GM20000 (cell line): ENCODE data around the gene AGMO.
"Not testable (repeated sequence)": the region's sequence is repeated elsewhere in the genome, so short reads cannot be mapped to it uniquely, and the experiment has no call there.

ENCODE experiments used
- DNase-seq: peaks from one replicate; pipeline ENCODE4 v3.0.0; 2012; ENCODE audit warnings: low spot score
- TF ChIP-seq, protein P1 (sequence below): IDR thresholded peaks from 2 replicates; pipeline ENCODE4 v1.5.1; 2012; ENCODE audit warnings: mild to moderate bottlenecking, control low read depth; ENCODE audit errors: extremely low read depth, missing control alignments

The AGMO gene

DNA sequence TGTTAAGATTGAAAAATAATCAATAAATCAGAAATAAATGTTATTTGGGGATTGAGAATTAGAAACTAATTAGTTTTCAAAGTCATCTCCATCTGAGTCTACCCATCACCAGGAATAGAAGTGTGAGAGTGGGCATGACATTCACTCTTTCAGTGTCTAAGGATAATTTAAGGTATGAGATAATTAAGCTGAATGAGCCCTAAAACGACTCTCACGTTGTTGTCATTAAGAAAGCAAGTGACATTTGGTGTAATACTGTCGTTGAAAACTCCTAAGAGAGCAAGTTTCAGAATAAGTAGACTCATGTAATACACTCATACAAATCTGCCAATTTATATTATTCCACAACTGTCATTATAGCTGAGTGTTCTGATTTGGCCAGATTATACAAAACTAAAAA is 7.1 kb downstream of the AGMO start:
- no peak for DNase-seq
- TF ChIP-seq, protein P1, sequence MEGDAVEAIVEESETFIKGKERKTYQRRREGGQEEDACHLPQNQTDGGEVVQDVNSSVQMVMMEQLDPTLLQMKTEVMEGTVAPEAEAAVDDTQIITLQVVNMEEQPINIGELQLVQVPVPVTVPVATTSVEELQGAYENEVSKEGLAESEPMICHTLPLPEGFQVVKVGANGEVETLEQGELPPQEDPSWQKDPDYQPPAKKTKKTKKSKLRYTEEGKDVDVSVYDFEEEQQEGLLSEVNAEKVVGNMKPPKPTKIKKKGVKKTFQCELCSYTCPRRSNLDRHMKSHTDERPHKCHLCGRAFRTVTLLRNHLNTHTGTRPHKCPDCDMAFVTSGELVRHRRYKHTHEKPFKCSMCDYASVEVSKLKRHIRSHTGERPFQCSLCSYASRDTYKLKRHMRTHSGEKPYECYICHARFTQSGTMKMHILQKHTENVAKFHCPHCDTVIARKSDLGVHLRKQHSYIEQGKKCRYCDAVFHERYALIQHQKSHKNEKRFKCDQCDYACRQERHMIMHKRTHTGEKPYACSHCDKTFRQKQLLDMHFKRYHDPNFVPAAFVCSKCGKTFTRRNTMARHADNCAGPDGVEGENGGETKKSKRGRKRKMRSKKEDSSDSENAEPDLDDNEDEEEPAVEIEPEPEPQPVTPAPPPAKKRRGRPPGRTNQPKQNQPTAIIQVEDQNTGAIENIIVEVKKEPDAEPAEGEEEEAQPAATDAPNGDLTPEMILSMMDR: no peak

DNA sequence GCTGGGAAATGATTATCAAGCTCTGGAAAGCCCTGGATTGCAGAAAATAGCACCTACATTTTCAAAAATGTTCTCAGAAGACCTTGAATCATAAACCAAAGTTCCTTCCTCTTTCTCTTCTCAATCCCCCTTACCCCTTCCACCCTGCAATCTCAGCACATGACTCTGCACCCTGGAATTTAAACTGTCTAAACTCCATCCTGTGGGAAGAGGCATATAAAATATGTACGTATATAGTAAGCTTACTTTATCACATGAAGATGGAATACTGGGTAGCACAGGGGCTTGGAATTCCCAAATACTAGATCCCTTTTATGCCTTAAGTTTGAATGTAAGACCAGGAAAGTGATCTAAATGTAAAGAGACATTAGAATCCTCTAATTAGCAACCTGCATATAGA is 7.7 kb downstream of the AGMO start:
- DNase-seq: no peak
- TF ChIP-seq, protein P1: no peak

DNA sequence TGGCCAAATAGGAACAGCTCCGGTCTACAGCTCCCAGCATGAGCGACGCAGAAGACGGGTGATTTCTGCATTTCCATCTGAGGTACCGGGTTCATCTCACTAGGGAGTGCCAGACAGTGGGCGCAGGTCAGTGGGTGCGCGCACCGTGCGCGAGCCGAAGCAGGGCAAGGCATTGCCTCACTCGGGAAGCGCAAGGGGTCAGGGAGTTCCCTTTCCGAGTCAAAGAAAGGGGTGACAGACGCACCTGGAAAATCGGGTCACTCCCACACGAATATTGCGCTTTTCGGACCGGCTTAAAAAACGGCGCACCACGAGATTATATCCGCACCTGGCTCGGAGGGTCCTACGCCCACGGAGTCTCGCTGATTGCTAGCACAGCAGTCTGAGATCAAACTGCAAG is 14.5 kb downstream of the AGMO start:
- not testable (repeated sequence) for DNase-seq

DNA sequence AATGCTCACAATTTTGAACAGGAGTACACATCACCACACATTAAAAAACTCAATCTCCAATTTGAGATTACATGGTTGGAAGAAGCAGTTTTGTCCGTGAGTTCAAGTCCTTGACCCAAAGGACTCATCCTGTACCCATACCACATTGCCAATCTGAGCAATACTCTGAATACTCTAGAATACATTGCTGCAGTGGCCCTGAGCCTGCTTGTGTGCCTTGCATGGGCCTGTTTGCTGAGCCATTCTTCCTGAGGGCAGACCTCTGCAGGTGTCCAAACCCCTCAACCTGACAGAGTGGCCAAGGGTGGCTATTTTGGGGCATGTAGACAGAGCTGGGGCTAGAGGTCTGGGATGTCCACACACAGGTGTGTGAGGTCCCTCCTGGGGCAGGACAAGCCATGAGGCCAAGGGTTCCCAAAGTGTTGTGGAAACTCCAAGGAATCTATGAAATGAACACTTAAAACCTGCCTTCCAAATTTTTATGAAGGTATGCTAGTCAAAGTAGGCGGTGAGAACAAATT is 15.5 kb downstream of the AGMO start:
- TF ChIP-seq, protein P1: no peak
- no peak for DNase-seq

DNA sequence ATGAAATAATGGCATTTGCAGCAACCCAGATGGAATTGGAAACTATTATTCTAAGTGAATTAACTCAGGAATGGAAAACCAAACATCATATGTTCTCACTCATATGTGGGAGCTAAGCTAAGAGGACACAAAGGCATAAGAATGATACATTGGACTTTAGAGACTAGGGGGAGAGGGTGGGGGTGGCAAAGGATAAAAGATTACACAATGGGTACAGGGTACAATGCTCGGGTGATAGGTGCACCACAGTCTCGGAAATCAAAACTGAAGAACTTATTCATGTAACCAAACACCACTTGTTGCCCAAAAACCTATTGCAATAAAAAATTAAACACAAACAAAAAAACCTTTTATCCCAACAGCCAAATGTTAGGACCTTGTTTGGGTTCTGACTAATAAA is 17.8 kb downstream of the AGMO start:
- no peak for DNase-seq
- TF ChIP-seq, protein P1: no peak

DNA sequence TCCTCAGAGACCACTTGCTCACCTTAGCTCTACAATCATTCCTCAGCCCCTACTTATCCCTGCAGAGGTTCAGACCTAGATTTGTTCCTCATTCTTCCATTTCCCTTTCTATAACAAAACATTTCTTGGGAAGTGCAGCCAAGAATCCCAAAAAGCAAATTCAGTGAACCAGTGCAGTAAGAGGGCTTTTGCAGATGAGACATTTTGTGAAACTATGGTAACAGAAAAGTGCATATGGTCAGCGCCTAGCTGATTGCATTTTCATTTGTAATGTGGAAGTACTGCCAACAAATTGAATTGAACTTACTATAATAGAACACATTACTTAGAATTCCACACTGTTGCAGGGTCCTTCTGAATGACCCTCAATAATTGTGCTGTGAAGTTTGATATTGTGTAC is 18.6 kb downstream of the AGMO start:
- TF ChIP-seq, protein P1: no peak
- no peak for DNase-seq

DNA sequence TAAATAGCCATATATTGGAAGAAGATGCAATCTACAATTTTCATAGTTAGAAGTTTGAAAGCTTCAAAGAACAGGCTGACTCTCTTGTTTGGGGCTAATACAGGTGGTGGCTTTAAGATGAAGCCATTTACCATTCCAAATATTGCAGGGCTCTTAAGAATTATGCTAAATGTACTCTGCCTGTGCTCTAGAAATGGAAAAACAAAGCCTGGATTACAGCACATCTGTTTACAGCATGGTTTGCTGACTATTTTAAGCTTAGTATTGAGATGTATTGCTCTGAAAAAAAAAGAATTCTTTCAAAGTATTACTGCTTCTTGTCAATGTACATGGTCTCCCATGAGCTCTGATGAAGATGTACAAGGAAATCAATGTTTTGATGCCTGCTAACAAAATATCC is 34.2 kb downstream of the AGMO start:
- TF ChIP-seq, protein P1: no peak
- DNase-seq: no peak

DNA sequence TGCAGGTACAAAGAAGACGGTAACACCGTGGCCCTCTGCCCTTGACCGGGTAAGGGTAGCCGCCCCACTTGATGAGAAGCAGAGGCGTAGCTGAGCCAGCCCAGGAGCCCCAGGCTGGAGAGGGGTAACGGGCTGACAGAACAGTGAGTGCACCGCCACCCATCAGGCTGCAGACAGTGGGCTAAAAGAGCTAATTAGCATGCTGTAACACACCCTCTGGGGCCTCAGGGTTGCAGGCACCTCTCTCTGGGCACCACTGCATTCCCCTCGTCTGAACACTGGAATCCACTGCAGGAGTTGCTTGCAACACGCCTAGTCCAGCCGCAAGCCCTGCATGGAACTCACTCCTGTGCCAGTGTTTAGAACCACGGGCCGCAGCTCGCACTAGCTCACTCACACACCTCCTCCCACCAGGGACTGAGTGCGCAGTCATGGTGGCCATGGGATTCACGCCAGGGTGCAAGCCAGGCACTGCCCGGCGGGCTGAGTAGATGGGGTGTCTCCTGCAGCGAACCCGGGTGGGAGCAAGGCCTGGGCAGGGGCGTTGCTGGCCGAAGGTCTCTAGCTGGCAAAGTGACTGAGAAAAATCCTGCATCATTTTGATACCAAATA is 36.1 kb downstream of the AGMO start:
- TF ChIP-seq, protein P1: no peak
- no peak for DNase-seq
